Stimulated activated naive CD4-positive, alpha-beta T cell treated with Interleukin-2 at 50 U/mL for 16 hours (primary cell): ENCODE measurements around the gene PAPLN.
"Not testable (repeated sequence)": the region's sequence is repeated elsewhere in the genome, so short reads cannot be mapped to it uniquely, and the experiment has no call there.

Experiments used
- DNase-seq: peaks from one replicate; lab custom pipeline; 2025; lab: John Stamatoyannopoulos, UW

The PAPLN gene

GRCh38 chr14:73237219-73237785 lies at the start of gene PAPLN:
Gene PAPLN (plus strand): TSS chr14:73237506. CDS start chr14:73239779, 2,273 bp downstream.
- DNase-seq: no peak

GRCh38 chr14:73188501-73188911 lies 48.8 kb upstream of the PAPLN start:
- no peak for DNase-seq

GRCh38 chr14:73189651-73190050 lies 47.7 kb upstream of the PAPLN start:
- no peak for DNase-seq

GRCh38 chr14:73191441-73191840 lies 45.9 kb upstream of the PAPLN start:
- DNase-seq: no peak

- not testable (repeated sequence) for DNase-seq
Measured at GRCh38 chr14:73194306-73194705, 43.0 kb upstream of the PAPLN start.

GRCh38 chr14:73198253-73198652 lies 39.1 kb upstream of the PAPLN start:
- DNase-seq: no peak

GRCh38 chr14:73203527-73203926 lies 33.8 kb upstream of the PAPLN start:
- no peak for DNase-seq

GRCh38 chr14:73207615-73208014 lies 29.7 kb upstream of the PAPLN start:
- DNase-seq: no peak

- DNase-seq: no peak
Measured at GRCh38 chr14:73208390-73208789, 28.9 kb upstream of the PAPLN start.

- DNase-seq: no peak
Measured at GRCh38 chr14:73208846-73209245, 28.5 kb upstream of the PAPLN start.

- DNase-seq: no peak
Measured at GRCh38 chr14:73209953-73210352, 27.4 kb upstream of the PAPLN start.

GRCh38 chr14:73211251-73212040 lies 25.9 kb upstream of the PAPLN start:
- no peak for DNase-seq

- no peak for DNase-seq
Measured at GRCh38 chr14:73216030-73216429, 21.3 kb upstream of the PAPLN start.

GRCh38 chr14:73217411-73217810 lies 19.9 kb upstream of the PAPLN start:
- DNase-seq: no peak

- DNase-seq: no peak
Measured at GRCh38 chr14:73220061-73220460, 17.2 kb upstream of the PAPLN start.

- no peak for DNase-seq
Measured at GRCh38 chr14:73220634-73221033, 16.7 kb upstream of the PAPLN start.

GRCh38 chr14:73221945-73222344 lies 15.4 kb upstream of the PAPLN start:
- DNase-seq: no peak

- DNase-seq: no peak
Measured at GRCh38 chr14:73223049-73223448, 14.3 kb upstream of the PAPLN start.

GRCh38 chr14:73225496-73225895 lies 11.8 kb upstream of the PAPLN start:
- DNase-seq: no peak

GRCh38 chr14:73227812-73228781 lies 9.2 kb upstream of the PAPLN start:
- DNase-seq: no peak

- DNase-seq: no peak
Measured at GRCh38 chr14:73230051-73230450, 7.3 kb upstream of the PAPLN start.
